Putamen (tissue), 1 donor: ENCODE data around the gene CLN6.
"Not testable (repeated sequence)": the region's sequence is repeated elsewhere in the genome, so short reads cannot be mapped to it uniquely, and the experiment has no call there.

Experiments used
- DNase-seq: peaks from one replicate; pipeline ENCODE4 v3.0.0-alpha.2; 2016; ENCODE audit warnings: low spot score

The CLN6 gene

DNA sequence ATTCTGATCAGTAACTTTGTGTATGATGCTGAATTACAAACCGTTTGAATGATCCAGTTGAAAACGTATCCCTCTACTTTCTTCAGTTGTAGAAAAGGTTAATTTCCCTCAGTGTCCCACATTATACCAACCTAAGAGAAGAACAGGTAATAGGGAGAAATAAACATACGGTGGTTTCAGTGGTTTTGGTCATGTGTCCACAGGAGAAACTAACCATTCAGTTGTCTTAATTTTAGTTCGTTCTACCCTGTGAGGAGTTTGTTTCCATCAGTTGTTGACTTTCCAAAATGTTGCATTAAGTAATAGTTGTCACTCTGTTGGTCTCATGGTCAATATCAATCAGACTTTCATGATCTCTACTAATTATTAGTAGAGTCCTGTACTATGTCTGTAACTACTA lies 39.5 kb downstream of the CLN6 start:
- DNase-seq, result no peak

DNA sequence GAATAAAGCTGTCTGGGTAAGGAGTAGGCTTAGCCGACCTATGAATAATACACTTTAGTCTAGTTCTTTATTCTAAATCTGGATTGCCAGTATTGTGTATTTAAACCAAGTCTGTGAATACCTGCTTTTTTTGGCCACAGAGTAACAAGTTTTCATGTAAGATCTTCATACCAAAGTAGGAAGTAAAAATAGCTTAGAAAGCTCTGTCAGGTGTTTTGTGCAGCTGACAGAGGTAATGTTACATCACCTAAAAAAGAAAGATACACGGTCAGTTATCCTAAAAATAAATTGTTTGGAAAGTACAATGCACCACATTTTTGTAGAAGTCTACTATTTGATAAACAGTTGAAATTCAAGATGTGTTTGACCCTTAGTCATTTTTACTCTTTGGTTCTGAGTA lies 40.9 kb downstream of the CLN6 start:
- no peak for DNase-seq

DNA sequence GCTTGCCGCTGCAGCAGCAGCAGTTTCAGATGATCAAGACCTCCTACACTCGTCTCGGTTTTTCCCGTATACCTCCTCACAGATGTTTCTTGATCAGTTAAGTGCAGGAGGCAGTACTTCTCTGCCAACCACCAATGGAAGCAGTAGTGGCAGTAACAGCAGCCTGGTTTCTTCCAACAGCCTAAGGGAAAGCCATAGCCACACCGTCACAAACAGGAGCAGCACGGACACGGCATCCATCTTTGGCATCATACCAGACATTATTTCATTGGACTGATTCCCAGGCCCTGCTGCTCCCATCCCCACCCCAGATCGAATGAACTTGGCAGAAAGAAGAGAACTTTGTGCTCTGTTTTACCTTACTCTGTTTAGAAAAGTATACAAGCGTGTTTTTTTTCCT lies 42.0 kb downstream of the CLN6 start:
- DNase-seq, result peak; percentile 54

DNA sequence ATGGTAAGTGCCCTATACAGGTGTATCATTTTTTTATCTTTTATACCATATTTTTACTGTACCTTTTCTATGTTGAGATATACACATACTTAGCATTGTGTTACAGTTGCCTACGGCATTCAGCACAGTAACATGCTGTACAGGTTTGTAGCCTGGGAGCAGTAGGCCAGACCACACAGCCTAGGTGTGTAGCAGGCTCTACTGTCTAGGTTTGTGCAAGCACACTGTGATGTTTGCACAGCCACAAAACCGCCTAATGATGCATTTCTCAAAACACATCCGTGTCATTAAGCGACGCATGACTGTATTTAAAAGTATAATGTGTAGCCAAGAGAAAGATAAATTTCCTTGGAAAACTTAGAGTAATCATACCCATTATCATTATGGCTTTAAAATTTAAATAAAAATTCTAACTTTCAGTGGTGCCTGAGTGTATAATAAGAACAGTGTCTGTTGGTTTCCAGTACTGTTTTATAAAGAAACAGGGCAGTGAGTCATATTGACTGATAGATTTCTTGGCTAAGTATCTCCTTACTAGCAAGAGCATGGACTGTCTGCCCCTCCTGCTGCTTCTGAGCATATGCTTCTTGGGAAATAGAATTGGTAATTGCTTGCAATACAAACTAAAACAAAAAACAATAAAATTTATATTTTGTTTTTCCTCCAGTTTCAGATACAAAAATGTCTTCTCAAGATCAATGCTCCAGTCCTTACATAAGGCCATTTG lies 42.7 kb downstream of the CLN6 start:
- DNase-seq, result no peak

DNA sequence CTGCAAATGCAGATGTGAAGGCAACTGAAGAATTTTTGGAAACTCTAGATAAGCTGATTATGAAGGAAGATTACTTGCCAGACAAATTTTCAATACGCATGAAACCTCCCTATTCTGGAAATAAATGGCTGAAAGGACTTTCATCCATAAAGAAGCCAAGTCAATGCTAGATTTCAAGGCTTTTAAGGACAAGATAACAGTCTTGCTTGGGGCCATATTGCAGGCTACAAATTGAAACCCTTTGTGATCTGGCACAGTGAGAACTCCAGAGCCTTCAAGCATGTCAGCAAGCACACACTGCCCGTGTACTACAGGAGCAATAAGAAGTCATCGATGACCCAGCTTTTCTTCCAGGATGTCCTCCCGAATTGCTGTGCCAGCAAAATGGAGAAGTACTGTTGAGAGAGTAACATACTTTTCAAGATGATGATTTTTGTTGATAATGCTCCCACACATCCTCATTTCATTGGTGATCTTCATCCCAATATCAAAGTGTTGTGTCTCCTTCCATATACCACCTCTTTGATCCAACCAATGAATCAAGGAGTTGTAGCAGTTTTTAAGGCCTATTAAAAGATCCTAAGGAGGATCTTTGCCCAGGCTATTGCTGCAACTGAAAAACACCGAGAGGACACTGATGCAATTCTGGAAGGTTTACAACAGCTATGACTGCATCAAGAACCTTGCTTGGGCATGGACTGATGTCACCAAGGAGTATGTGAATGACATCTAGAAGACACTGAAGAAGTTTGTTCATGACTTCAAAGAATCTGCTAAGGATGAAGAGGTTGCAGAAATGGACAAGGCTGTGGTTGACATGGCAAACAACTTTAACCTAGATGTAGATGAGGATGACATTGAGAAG lies 44.7 kb downstream of the CLN6 start:
- no peak for DNase-seq

DNA sequence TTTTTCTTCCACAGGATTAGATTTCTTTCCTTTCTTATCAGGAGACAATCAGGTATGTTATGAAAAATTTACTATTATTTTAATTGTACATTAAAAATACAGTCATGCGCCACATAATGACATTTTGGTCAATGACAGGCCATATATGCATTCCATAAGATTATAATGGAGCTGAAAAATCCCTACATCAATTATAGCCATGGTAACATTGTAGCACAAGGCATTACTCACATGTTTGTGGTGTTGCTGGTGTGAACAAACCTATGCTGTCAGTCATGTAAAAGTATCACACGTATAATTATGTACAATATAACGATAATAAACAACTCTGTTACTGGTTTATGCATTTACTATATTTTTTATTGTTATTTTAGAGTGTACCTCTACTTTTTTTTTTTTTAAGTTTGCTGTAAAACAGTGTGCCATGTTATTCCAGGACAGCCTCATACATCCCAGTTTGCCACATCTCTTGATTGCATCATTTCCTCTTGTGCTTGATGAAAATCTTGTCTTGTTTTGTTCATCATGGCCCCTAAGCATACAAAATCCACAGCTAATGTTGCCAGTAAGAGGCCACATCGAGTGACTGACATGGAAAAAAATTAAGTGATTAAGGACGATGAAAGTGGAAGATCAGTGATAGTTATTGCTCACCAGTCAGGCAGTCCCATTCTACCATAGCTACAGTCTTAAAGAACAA lies 45.8 kb downstream of the CLN6 start:
- no peak for DNase-seq

DNA sequence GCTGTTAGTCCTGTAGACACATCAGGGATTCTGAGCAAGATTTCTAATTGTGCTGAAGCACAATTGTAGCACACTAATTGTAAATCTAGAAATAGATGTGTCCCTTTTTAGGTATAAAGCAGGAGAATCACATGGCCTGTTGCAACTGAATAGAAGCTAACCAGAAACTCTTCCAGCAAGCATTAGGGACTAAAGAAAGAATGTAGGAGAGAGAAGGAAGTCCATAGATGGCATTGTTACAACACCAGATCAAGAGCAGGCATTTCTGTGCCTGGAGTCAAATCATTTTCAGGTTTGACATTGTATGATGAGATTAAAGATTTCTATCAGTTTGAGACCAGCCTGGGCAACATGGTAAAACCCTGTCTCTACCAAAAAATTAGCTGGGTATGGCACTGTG lies 51.8 kb downstream of the CLN6 start:
- no peak for DNase-seq

DNA sequence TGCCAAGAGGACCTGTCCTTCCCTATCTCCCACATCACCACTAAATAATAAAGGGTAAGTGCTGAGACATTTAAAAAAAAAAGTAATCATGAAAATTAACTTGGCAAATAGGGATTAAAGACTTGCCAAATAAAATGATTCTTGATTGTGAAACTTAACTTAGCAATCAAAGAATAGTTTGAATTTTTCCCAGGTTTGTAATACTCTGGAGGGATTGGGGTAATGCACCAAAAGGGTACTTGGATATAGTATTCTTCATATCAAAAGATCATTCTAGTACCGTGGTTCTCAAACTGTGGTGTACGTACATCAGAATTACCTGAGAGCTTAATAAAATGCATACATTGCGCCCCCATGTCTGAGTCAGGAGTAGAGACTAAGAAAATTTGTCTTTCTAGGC lies 52.9 kb downstream of the CLN6 start:
- DNase-seq, result no peak

DNA sequence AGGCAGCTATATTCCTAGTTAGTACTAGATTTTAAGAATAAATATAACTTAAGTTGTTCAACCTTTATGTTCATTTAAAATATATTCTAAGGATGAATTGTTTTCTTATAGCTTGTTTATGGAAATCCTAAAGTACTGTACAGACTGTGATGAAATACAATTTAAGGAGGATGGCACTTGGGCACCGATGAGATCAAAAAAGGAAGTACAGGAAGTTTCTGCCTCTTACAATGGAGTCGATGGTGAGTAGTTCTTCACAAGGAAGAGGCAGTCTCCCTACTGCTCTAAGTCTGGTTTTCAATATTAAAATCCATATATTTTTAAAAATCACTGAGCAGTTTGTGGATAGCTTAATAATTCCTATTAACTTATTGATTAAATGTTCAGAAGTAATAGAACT lies 54.0 kb downstream of the CLN6 start:
- DNase-seq, result no peak

DNA sequence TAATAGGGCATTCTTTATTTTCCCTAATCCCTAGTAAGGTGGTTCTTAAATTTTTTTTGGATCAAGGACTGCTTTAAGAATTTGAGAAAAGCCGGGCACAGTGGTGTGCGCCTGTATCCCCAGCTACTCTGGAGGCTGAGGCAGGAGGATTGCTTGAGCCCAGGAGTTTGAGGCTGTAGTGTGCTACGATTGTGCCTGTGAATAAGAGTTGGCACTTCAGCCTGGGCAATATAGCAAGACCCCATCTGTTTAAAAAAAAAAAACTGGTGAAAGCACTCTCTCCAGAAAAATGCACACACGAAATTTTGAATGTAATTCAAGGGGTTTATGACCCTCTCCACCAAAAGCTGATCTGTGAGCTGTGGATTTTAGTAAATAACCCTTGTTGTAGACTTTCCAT lies 56.4 kb downstream of the CLN6 start:
- no peak for DNase-seq

DNA sequence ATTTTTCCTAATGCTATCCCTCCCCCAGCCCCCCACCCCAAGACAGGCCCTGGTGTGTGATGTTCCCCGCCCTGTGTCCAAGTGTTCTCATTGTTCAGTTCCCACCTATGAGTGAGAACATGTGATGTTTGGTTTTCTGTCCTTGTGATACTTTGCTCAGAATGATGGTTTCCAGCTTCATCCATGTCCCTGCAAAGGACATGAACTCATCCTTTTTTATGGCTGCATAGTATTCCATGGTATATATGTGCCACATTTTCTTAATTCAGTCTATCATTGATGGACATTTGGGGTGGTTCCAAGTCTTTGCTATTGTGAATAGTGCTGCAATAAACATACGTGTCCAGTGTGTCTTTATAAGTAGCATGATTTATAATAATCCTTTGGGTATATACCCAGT lies 57.5 kb downstream of the CLN6 start:
- DNase-seq, result not testable (repeated sequence)

DNA sequence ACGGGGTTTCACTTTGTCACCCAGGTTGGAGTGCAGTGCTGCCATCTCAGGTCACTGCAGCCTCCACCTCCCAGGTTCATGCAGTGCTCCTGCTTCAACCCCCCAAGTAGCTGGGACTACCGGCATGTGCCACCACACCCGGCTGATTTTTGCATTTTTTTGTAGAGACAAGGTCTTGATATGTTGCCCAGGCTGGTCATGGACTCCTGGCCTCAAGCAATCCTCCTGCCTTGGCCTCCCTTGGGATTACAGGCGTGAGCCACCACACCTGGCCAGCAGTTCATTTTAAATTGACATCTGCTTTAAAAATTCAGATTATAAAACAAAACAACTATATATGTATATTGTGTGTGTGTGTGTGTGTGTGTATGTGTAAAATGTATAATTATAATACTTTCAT lies 62.7 kb downstream of the CLN6 start:
- no peak for DNase-seq

DNA sequence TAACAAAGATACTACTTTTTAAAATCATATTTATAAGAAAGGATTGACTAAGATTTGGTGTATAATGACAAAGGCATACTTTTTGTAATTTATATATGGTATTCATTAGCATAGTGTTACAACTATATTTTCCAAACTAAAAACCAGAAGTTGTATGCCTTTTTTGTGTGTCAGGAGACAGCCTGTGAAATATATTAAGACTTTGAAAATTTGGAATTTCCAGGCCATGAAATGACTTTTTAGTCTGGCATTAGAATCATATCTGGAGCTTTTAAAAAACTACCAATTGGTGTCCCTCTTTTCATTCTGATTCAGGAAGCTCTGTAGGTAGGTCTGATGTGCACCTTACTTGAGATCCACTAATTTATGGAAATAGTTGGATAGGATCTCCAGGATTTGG lies 66.3 kb downstream of the CLN6 start:
- no peak for DNase-seq

DNA sequence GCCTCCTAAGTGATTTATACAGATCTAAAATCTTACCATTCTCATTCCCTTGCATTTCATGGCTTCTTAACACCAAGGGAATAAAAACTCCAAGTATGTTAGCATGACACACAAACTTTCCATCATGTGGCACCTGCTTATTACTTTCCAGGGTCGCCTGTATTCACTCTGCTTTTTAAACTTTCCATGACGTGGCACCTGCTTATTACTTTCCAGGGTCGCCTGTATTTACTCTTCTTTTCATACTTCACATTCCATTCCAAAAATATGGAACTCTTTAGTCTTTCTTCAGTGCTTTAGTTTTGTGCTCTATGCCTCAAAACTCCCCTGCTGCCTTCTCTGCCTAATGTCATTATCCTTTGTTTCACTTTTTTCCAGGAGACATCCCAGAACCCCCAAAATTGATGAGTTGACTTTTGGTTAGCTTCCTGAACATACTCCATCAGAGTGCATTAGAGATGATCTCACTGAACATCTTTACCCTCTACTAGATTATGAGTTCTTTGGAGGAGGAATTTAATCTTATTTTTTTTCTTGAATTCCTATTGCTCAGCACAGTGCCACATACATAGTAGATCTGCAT lies 71.4 kb downstream of the CLN6 start:
- no peak for DNase-seq

DNA sequence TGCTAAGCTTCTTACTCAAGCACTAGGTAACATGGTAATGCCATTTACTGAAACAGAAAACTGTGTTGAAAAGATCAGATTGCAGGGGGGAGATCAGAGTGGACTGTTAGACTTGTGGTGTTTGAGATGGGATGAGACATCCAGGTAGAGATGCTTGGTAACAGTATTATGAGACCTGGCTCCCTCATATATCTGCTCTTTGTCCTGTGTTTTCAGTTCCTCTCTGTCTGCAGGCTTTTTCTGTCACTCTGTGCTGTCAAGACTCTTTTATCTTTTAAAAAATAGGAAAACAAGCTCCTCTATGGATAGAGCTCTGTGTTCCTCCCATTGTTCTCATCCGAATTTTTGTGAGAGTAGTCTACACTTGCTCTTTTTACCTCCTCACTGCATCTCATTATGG lies 72.5 kb downstream of the CLN6 start:
- DNase-seq, result no peak
